Activated naive CD4-positive, alpha-beta T cell treated with anti-CD3 and anti-CD28 coated beads, Interleukin-2, amount 50 U/mL, for 16 hours (primary cell): ENCODE measurements around the gene DIMT1.

Experiments used
- DNase-seq: peaks from one replicate; pipeline ENCODE4 v3.0.0-alpha.2; 2020

DIMT1 gene

GRCh38 chr5:62403411-62404250 is at the start of gene DIMT1:
Gene DIMT1, minus strand, starts transcription at chr5:62403905. Its CDS starts 133 bp downstream, at chr5:62403772.
- peak; percentile 91 for DNase-seq

GRCh38 chr5:62450259-62450658 is 46.6 kb upstream of the DIMT1 start:
- no peak for DNase-seq

DNA sequence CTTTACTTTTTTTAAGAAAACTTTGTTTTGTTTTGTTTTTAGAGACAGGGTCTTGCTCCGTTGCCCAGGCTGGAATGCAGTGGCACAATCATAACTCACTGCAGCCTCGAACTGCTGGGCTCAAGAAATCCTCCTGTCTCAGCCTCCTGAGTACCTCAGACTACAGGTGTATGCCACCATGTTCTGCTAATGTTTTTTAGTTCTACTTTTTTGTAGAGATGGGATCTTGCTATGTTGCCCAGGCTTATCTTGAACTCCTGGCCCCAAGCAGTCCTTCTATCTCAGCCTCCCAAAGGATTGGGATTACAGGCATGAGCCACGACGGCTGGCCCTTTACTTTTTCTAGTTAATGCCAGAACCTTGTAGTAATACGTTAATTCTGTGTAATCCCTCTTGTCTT is 44.8 kb upstream of the DIMT1 start:
- no peak for DNase-seq

DNA sequence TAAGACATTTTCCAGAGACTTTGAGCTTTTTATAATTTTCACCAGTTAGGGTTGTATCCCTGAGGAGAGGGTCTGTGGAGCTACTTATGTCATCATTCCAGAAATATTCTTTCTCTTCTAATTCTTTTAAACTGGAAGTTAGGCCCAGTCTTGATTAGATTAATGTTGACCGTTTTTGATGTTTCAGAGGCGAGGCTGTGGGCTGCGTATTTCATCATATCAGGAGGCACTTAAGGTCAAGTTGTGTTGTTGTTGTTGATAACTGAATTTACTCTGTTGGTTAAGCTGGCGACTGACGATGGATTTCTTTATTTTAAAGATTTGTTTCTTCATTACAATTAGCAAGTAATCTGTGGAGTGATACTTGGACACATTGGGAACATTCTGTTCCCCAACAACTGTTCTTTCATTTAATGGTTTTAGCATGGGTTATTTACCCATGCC is 28.9 kb upstream of the DIMT1 start:
- DNase-seq = no peak

DNA sequence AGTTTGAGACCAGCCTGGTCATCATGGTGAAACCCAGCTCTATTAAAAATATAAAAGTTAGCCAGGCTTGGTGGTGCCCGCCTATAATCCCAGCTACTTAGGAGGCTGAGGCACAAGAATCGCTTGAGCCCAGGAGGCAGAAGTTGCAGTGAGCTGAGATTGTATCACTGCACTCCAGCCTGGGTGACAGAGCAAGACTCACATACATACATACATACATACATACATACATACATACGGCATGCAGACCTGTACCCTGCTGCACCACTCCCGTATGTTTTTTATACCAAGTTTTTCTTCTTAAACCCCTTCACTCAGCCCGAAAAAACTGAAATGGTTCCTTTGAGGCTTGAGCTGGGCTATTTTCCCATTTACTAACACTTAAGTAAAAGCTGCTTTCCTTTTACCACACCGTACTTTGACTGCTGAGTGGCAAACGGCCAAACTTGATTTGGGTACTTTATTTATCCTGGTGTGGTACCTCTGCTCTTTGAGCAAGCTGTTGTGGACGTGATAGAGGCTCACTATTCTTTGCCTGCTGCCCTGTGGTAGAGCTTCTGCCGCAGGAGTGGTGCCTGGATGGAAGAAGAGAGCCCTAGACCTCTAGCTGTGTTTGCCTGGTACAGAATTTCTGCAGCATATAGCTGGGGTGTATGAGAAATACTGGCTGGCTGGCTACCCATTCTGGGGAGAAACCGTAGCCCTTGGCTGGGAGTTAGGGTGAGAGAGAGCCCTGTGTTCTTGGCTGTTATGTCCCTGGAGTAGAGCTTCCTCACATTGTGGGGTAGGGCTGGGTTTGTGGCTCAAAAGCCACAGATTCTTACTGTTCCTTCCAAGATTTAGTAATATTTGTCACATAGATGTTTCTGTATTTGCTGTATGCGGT is 28.3 kb upstream of the DIMT1 start:
- DNase-seq = no peak

DNA sequence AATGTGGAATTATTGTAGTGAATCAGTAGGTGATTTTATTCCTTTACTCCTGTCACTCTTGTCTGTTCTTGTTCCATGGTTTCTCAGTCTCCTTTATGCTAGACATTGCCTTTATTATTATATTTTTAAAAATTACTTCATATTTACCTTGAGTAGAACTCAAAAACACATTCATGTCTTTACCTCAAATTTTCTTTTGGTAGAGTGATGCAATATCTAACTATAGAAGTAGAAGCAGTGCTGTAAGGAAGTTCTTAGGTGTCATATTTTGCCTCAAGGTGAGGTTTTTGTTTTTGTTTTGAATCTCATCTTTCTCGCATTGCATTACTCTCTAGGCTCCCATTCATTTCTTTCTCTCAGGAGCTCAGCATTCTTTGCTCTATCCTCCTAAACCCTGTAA is 21.1 kb upstream of the DIMT1 start:
- DNase-seq = no peak

GRCh38 chr5:62421414-62421813 is 17.7 kb upstream of the DIMT1 start:
- no peak for DNase-seq

- no peak for DNase-seq
Measured at GRCh38 chr5:62419609-62420008, 15.9 kb upstream of the DIMT1 start.

DNA sequence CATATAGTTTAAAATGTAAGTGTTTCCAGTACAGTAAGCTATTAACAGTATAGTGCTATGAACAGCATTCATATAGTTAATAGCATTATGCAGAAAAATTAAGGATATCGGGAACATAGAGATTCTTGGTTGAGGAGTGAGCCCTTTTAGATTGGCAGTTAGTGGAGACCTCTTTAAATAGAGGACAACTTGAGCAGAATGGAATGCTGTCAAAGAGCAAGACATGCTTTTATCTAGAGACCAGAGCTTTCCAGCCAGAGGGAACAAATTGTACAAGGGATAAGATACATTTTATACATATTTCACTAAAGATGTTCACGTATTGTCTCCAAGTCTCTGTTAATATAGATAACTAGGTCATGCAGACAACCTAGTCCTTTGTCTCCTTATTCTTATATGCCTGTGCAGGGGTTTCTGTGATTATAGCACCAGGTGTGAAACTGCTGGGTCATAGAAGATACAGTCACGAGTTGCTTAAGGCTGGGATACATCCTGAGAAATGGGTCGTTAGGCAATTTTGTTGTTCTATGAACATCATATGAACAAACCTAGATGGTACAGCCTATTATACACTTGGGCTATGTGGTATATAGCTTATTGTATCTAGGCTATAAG is 14.9 kb upstream of the DIMT1 start:
- no peak for DNase-seq

GRCh38 chr5:62413711-62414110 is 10.0 kb upstream of the DIMT1 start:
- DNase-seq = no peak

- peak; percentile 98 for DNase-seq
Measured at GRCh38 chr5:62412549-62413329, 9.0 kb upstream of the DIMT1 start, which contains the start of gene IPO11. Gene IPO11, plus strand, starts transcription at chr5:62412763. Its CDS starts 24,517 bp downstream, at chr5:62437280.

DNA sequence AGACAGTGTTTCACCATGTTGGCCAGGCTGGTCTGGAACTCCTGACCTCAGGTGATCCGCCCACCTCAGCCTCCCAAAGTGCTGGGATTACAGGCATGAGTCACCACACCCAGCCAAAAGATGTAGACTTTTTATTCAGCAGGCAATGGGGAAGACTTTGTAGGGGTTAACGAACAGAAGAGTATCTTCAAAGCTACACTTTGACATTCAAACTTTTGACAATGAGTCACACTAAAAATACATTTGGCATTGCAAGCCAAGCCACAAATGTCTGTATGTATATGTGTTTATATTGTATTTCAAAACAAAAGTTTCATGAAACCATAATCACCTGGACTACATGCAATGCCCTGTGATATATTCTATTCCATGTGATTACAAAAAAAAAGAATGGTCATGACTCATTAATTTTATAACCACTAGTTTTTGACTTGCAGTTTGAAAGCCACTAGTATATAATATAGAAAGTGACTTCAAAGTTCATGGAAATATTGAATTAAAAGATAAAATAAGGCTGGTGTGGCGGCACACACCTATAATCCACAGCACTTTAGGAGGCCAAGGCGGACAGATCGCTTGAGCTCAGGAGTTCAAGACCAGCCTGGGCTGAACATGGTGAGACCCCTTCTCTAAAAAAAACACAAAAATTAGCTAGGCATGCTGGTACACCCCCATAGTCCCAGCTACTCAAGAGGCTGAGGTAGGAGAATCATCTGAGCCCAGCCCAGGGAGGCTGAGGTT is 8.3 kb downstream of the DIMT1 start:
- DNase-seq = no peak

DNA sequence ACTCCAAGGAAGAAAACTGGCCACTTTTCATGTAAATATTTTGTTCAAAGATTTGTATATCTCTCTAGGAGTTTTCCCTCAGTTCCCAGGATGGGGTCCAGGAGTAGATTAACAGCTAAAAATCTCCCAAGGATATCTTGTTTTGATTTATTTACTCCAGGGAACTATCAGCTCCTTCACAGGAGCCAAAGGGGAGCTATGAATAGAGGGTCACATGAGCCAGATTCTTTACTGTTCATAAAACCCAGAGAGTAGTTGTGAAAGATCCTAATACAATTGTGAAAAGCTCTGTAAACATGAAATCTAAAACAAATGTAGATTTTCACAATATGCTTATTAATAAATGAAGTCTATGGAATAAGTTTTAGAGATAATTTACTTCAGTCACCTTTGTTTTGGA is 16.9 kb downstream of the DIMT1 start:
- DNase-seq = no peak

- DNase-seq = no peak
Measured at GRCh38 chr5:62385816-62386400, 17.8 kb downstream of the DIMT1 start.

- DNase-seq = no peak
Measured at GRCh38 chr5:62385131-62385530, 18.6 kb downstream of the DIMT1 start.

DNA sequence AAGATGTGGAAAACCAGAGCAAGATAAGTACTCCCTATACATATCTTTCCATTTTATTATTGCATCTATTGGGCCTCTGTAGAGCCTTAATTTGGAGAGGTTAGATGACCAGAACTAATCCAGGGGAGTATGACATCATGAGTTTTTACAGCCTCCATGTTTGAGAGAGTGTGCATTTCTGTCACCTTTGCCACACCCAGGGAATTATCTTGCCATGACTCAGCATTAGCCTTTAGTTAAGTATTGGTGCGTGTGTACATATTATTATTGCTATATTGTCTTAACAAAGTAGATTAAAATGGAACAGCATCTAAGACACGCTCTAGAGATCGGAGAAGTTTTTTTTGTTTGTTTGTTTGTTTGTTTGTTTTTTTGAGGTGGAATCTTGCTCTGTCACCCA is 27.6 kb downstream of the DIMT1 start:
- DNase-seq = no peak

- no peak for DNase-seq
Measured at GRCh38 chr5:62375627-62376026, 28.1 kb downstream of the DIMT1 start.

- DNase-seq = no peak
Measured at GRCh38 chr5:62374090-62374489, 29.6 kb downstream of the DIMT1 start.

- no peak for DNase-seq
Measured at GRCh38 chr5:62373382-62373781, 30.3 kb downstream of the DIMT1 start.

GRCh38 chr5:62372600-62372999 is 31.1 kb downstream of the DIMT1 start:
- DNase-seq = no peak

GRCh38 chr5:62371409-62371808 is 32.3 kb downstream of the DIMT1 start:
- DNase-seq = no peak
